K562 (cell line): Measurements from ENCODE around the gene STING1. TPM values are rescaled to one million over a fixed set of nuclear protein-coding genes. Genes with fewer than 3 reads are reported as not detected.
A peak's percentile ranks its signal among the peaks of the same experiment; 100 is the strongest.

Experiments used
- AFF4 ChIP-seq: sonication (generic); formaldehyde crosslinking; IDR thresholded peaks from 2 replicates; pipeline ENCODE4 v1.8.0; 2023; ENCODE audit warnings: mild to moderate bottlenecking, missing genetic modification reagents
- ARID1B ChIP-seq: fragments of 450-650 bp; IDR thresholded peaks from 2 replicates; pipeline ENCODE4 v1.6.1; 2016; ENCODE audit warnings: antibody characterized with exemption, mild to moderate bottlenecking, inconsistent platforms
- BACH1 ChIP-seq: fragments of 200-800 bp; sonication (Bioruptor generic); IDR thresholded peaks from 2 replicates; pipeline ENCODE4 v1.6.1; 2016; ENCODE audit warnings: missing genetic modification characterization, missing compliant biosample characterization
- CSDE1 ChIP-seq, 2 experiments: fragments of 450-650 bp; IDR thresholded peaks; 2 replicates each; pipeline ENCODE4 v1.6.1; 2016; ENCODE audit warnings: mild to moderate bottlenecking in 1 of 2
- CUX1 ChIP-seq: fragments of 200-800 bp; sonication (Bioruptor generic); IDR thresholded peaks from 2 replicates; pipeline ENCODE4 v1.6.1; 2016; ENCODE audit warnings: missing genetic modification characterization, missing compliant biosample characterization
- HNRNPL ChIP-seq: fragments of 200-400 bp; formaldehyde crosslinking; IDR thresholded peaks from 2 replicates; pipeline ENCODE4 v1.6.1; 2017; ENCODE audit warnings: low read depth, mild to moderate bottlenecking, low read length
- NR1H2 ChIP-seq: sonication (generic); formaldehyde crosslinking; IDR thresholded peaks from 2 replicates; pipeline ENCODE4 v1.4.0; 2020; ENCODE audit warnings: mild to moderate bottlenecking, missing genetic modification reagents
- PKNOX1 ChIP-seq: fragments of 450-650 bp; IDR thresholded peaks from 2 replicates; pipeline ENCODE4 v1.6.1; 2016
- SPI1 ChIP-seq: IDR thresholded peaks from 2 replicates; pipeline ENCODE4 v1.6.1; 2011; ENCODE audit warnings: low read depth, low read length, control low read depth, borderline replicate concordance
- TFAM ChIP-seq: fragments of 250-450 bp; sonication (Bioruptor Pico); conservative IDR thresholded peaks from 2 replicates; pipeline ENCODE4 v1.5.0; 2021; ENCODE audit warnings: mild to moderate bottlenecking, moderate library complexity
- THRAP3 ChIP-seq: fragments of 450-650 bp; IDR thresholded peaks from 2 replicates; pipeline ENCODE4 v1.6.1; 2016; ENCODE audit warnings: mild to moderate bottlenecking, inconsistent platforms, borderline replicate concordance
- ZNF277 ChIP-seq: fragments of 250-450 bp; sonication (Bioruptor Pico); IDR thresholded peaks from 2 replicates; pipeline ENCODE4 v1.8.0; 2022; ENCODE audit warnings: inconsistent platforms, mild to moderate bottlenecking, moderate library complexity, borderline replicate concordance
- ZNF449 ChIP-seq: fragments of 250-450 bp; sonication (Bioruptor Pico); IDR thresholded peaks from 2 replicates; pipeline ENCODE4 v1.8.0; 2022; ENCODE audit warnings: moderate library complexity, mild to moderate bottlenecking, inconsistent platforms
- polyA plus RNA-seq, 8 experiments: library from polyadenylated mRNA; depleted of rRNA in 4 of 8; stranded (reverse) in 5 of 8; unstranded in 3 of 8; fragments of >200 nt; fragmentation: Nextera tagmentation in 2 of 8; fragmentation: Illumina TruSeq in 1 of 8; extraction: Ambion mirVana in 2 of 8; extraction: Trizol in 1 of 8; gene quantifications; 2 replicates each; pipeline versions ENCODE4 v1.2.1 to v1.2.3, GENCODE V29; 2011 to 2014; ENCODE audit warnings: inconsistent platforms in 1 of 8, missing spikeins in 1 of 8
- total RNA-seq, 7 experiments: library from RNA; depleted of rRNA in 6 of 7; stranded (reverse); fragments of >200 nt in 6 of 7; fragmentation: Illumina TruSeq in 2 of 7; extraction: Trizol in 2 of 7; gene quantifications; 2 replicates each; pipeline versions ENCODE4 v1.2.1 to v1.2.3, GENCODE V29; 2011 to 2021; ENCODE audit warnings: low replicate concordance in 1 of 7

The STING1 gene
- total and polyA plus RNA-seq, 9 of the 15 experiments (the other 6 are each of a cell fraction or from before 2014, with no cell fraction given), result 20.8 to 69.1 (median 44.7) TPM

- TF ChIP-seq THRAP3 (no peak), AFF4 (no peak), SPI1 (peak; percentile 81; the same call in 1 of the 2 replicates), PKNOX1 (0 out of 2 replicates have a peak, but pooled peaks have one; percentile 5), ZNF277 (CRISPR knock-in tag) (no peak), TFAM (CRISPR knock-in tag) (no peak), ZNF449 (CRISPR knock-in tag) (no peak), HNRNPL (no peak), NR1H2 (CRISPR knock-in tag) (peak; percentile 48; the same call in 1 of the 2 replicates), BACH1 (tag) (no peak), ARID1B (0 out of 2 replicates have a peak, but pooled peaks have one; percentile 14), CSDE1 (IDR thresholded peaks at IDR 0.05) (no peak), CUX1 (CRISPR knock-in tag) (no peak)
Measured at GRCh38 chr5:139495638-139496435, 13.3 kb upstream of the STING1 start (continued).
